NT2/D1 (cell line): ENCODE results near the gene TSHR.

Experiments
- SUZ12 ChIP-seq: IDR thresholded peaks from 2 replicates; pipeline ENCODE4 v1.6.1; 2011; ENCODE audit not compliant: insufficient read length, insufficient read depth; ENCODE audit errors: extremely low read depth
- YY1 ChIP-seq: IDR thresholded peaks from 2 replicates; pipeline ENCODE4 v1.6.1; 2011; ENCODE audit not compliant: insufficient read length, insufficient read depth
- ZNF274 ChIP-seq: IDR thresholded peaks from 2 replicates; pipeline ENCODE4 v1.6.1; 2011; ENCODE audit warnings: mild to moderate bottlenecking, low read depth, low read length

- TF ChIP-seq SUZ12 = no peak
- TF ChIP-seq ZNF274 = no peak
- no peak for TF ChIP-seq YY1
These were observed 26.3 kb downstream of the TSHR start for GRCh38 chr14:80981673-80982072.
